ENCODE measurements around the gene RNF7. TPM values are rescaled to one million over a fixed set of nuclear protein-coding genes. Genes with fewer than 3 reads are reported as not detected.

The RNF7 gene
- total and polyA plus RNA-seq, 2 of the 8 experiments (the other 6 are each of a cell fraction or from before 2014, with no cell fraction given), result 78.4 to 113 TPM

- TF ChIP-seq CEBPB (IDR thresholded peaks at IDR 0.05; ENCODE audit: low read depth, low read length), result peak; percentile 86
- no peak for TF ChIP-seq CHD7 (IDR thresholded peaks at IDR 0.05; ENCODE audit: insufficient replicate concordance, low read length)
- no peak for TF ChIP-seq BCL11A (IDR thresholded peaks at IDR 0.05; ENCODE audit: low read depth in 2 of 2, low read length in 2 of 2)
- TF ChIP-seq PHF8 (conservative IDR thresholded peaks at IDR 0.05; ENCODE audit: low read depth, low read length), result peak; percentile 96
- peak; percentile 63; the same call in 1 of the 2 replicates for TF ChIP-seq CHD2 (IDR thresholded peaks at IDR 0.05; ENCODE audit: low read length)
- 0 out of 2 replicates have a peak, but pooled peaks have one; percentile 29 for TF ChIP-seq ATF2 (IDR thresholded peaks at IDR 0.05; ENCODE audit: low read length)
- TF ChIP-seq RFX5 (IDR thresholded peaks at IDR 0.05; ENCODE audit: borderline replicate concordance, low read depth, low read length), result no peak; the same call in 1 of the 2 replicates
- peak; percentile 91 for TF ChIP-seq TAF1 (IDR thresholded peaks at IDR 0.05; ENCODE audit: low read depth, low read length)
These were observed at the start of gene RNF7 (continued) for GRCh38 chr3:141738022-141738890.
